Adrenal gland (tissue), 12 donors: ENCODE results near the gene ITPR3. TPM values are rescaled to one million over a fixed set of nuclear protein-coding genes. Genes with fewer than 3 reads are reported as not detected.

Source experiments
- DNase-seq, 7 donors: peaks; one replicate each; pipeline ENCODE4 v3.0.0-alpha.2; 2019 to 2020
- H3K27ac ChIP-seq, 5 donors: fragments of 200-600 bp; sonication (generic) in 4 of 5; 1 replicate in 3 of 5; 2 replicates in 2 of 5; pipeline versions ENCODE4 v1.5.1 to v1.8.0; 2016 to 2020; ENCODE audit warnings: mild to moderate bottlenecking in 1 of 5
- H3K27me3 ChIP-seq: fragments of 200-600 bp; 2 replicates; pipeline ENCODE4 v1.8.0; 2021
- H3K36me3 ChIP-seq, 2 donors: fragments of 200-600 bp; replicated peaks in 1 of 2; 1 replicate in 1 of 2; 2 replicates in 1 of 2; pipeline versions ENCODE4 v1.5.1 to v1.8.0; 2018 to 2022
- H3K4me1 ChIP-seq, 2 donors: fragments of 200-600 bp; replicated peaks in 1 of 2; 1 replicate in 1 of 2; 2 replicates in 1 of 2; pipeline versions ENCODE4 v1.5.1 to v1.8.0; 2018 to 2021
- H3K4me3 ChIP-seq, 4 donors: fragments of 200-600 bp; sonication (generic) in 3 of 4; one replicate each; pipeline ENCODE4 v1.5.1; 2016 to 2018
- H3K9me3 ChIP-seq, 3 donors: fragments of 200-600 bp; sonication (generic) in 1 of 3; replicated peaks in 1 of 3; 1 replicate in 2 of 3; 2 replicates in 1 of 3; pipeline versions ENCODE4 v1.5.1 to v1.8.0; 2016 to 2021
- CTCF ChIP-seq, 6 experiments: fragments of 450-650 bp in 4 of 6; fragments of 200-600 bp in 2 of 6; sonication (generic) in 1 of 6; IDR thresholded peaks; 1 replicate in 5 of 6; 2 replicates in 1 of 6; pipeline versions ENCODE4 v1.5.1 to v1.8.0; 2016 to 2021; ENCODE audit warnings: antibody characterized with exemption in 6 of 6, mild to moderate bottlenecking in 2 of 6, moderate library complexity in 1 of 6
- POLR2A ChIP-seq, 2 donors: fragments of 450-650 bp; IDR thresholded peaks; one replicate each; pipeline ENCODE4 v1.6.1; 2017; ENCODE audit warnings: antibody characterized with exemption in 2 of 2, mild to moderate bottlenecking in 2 of 2, moderate library complexity in 1 of 2
- WGBS, 4 donors: extraction: QIAGEN DNeasy Blood & Tissue Kit in 2 of 4; methylation state at CpG; one replicate each; pipeline versions ENCODE4 v1.1.5 to v1.1.7; 2013 to 2017; 5-methylcytosine and 5-hydroxymethylcytosine counted together
- intact Hi-C, 2 donors: fragments of 100-400 bp; cut with DNase I; formaldehyde crosslinking; loops; one replicate each; pipeline versions ENCODE4 v1.14.1 to v1.15.0; 2022 to 2023
- polyA plus RNA-seq, 3 donors: library from polyadenylated mRNA; stranded (reverse); fragments of 200-250 nt in 2 of 3; fragments of 350-450 nt in 1 of 3; fragmentation: Illumina TruSeq in 1 of 3; extraction: RNeasy Lipid Tissue Mini Kit (QIAGEN cat#74804) in 1 of 3; gene quantifications; one replicate each; pipeline ENCODE4 v1.2.3, GENCODE V29; 2013 to 2014
- total RNA-seq, 9 donors: library from RNA; depleted of rRNA in 4 of 9; stranded (reverse); fragments of >200 nt in 4 of 9; fragments of 120-200 nt in 1 of 9; fragmentation: NEBNext Ultra II Directional in 1 of 9; extraction: Animal tissue kit (Norgen Biotek cat#: 25700) in 1 of 9; gene quantifications; one replicate each; pipeline versions ENCODE4 v1.1.0 to v1.2.4, GENCODE V29; 2013 to 2023
- donor health status: healthy with polysubstance abuse.
- donor health status: Bipolar disorder and iron deficiency.
- donor health status: DM: yes; HTN: yes; CAD: no.
- donor health status: DM: no; HTN: no; CAD: no.
- donor health status: DM: no; HTN: no; CAD: no.
- donor health status: DM: yes; HTN: yes; CAD: no.

Gene ITPR3
- total and polyA plus RNA-seq, 12 donors = 1.3 to 38.1 (median 23.9) TPM

GRCh38 chr6:33710296-33711121 lies 89.4 kb downstream of the ITPR3 start:
- Histone ChIP-seq H3K36me3 (peaks cover 0 to 15% of the 10 kb centered on the region in 2 donors), H3K27ac (no peak overlapping the region), H3K4me1 (peaks cover 3 to 25% of the 10 kb centered on the region in 2 donors), H3K9me3 (no peaks in the 10 kb centered on the region), H3K4me3 (peak overlapping the region in 2 of 4 donors; percentile 86 to 94), H3K27me3 (no peaks in the 10 kb centered on the region)
- TF ChIP-seq POLR2A (IDR thresholded peaks at IDR 0.05) (no peak), CTCF (IDR thresholded peaks at IDR 0.05) (no peak)
- intact Hi-C loops = no loop called here
- WGBS, 4 donors = 81 to 86% (median 84%) methylated on average over 15 of the region's 15 CpGs
- no peak for DNase-seq

GRCh38 chr6:33711140-33712129 lies 90.3 kb downstream of the ITPR3 start, which contains the start of gene UQCC2:
TSS of gene UQCC2 (minus strand) at chr6:33711700. CDS start at chr6:33711686, 14 bp downstream.
- peak; percentile 96 to 98 (median 97) for DNase-seq
- H3K4me3 ChIP-seq = peak within 1 kb of the TSS; percentile 73 to 94 (median 84)
- peaks cover 3 to 25% of the 10 kb centered on the region in 2 donors for H3K4me1 ChIP-seq
- intact Hi-C loops = no loop called here
- WGBS, 4 donors = 1 to 10% (median 3%) methylated on average over 14 to 73 of the region's 73 CpGs
- peaks cover 0 to 15% of the 10 kb centered on the region in 2 donors for H3K36me3 ChIP-seq
- H3K27ac ChIP-seq = peak within 1 kb of the TSS; percentile 76 to 96 (median 86)
- H3K9me3 ChIP-seq = no peaks in the 10 kb centered on the region
- TF ChIP-seq CTCF (IDR thresholded peaks at IDR 0.05) = peak; percentile 35 to 65 (median 58)
- TF ChIP-seq POLR2A (IDR thresholded peaks at IDR 0.05) = peak; percentile 43 to 47
- no peaks in the 10 kb centered on the region for H3K27me3 ChIP-seq

GRCh38 chr6:33712914-33713313 lies 91.8 kb downstream of the ITPR3 start:
- Histone ChIP-seq H3K4me1 (peaks cover 3 to 25% of the 10 kb centered on the region in 2 donors), H3K27ac (no peak overlapping the region), H3K9me3 (no peaks in the 10 kb centered on the region), H3K36me3 (peaks cover 0 to 11% of the 10 kb centered on the region in 2 donors), H3K27me3 (no peaks in the 10 kb centered on the region), H3K4me3 (no peak overlapping the region)
- no peak for DNase-seq
- intact Hi-C loops = no loop called here
- 81 to 93% (median 91%) methylated on average over 3 of the region's 3 CpGs for WGBS, 4 donors
- TF ChIP-seq POLR2A (IDR thresholded peaks at IDR 0.05) (no peak), CTCF (IDR thresholded peaks at IDR 0.05) (no peak)

GRCh38 chr6:33713786-33714185 lies 92.7 kb downstream of the ITPR3 start:
- H3K27me3 ChIP-seq = no peaks in the 10 kb centered on the region
- DNase-seq = no peak
- intact Hi-C loops = no loop called here
- H3K9me3 ChIP-seq = no peaks in the 10 kb centered on the region
- H3K36me3 ChIP-seq = peaks cover 0 to 3% of the 10 kb centered on the region in 2 donors
- no peak overlapping the region for H3K27ac ChIP-seq
- TF ChIP-seq POLR2A (IDR thresholded peaks at IDR 0.05) = no peak
- TF ChIP-seq CTCF (IDR thresholded peaks at IDR 0.05) = no peak
- no peak overlapping the region for H3K4me3 ChIP-seq
- WGBS, 4 donors = 70 to 92% (median 89%) methylated on average over 2 of the region's 2 CpGs
- peaks cover 3 to 25% of the 10 kb centered on the region in 2 donors for H3K4me1 ChIP-seq
